Lower leg skin (tissue), 3 donors: ENCODE results near the gene SASH1.

Source experiments
- CTCF ChIP-seq, 3 donors: fragments of 450-650 bp; IDR thresholded peaks; one replicate each; pipeline ENCODE4 v1.5.1; 2016; ENCODE audit warnings: antibody characterized with exemption in 3 of 3, mild to moderate bottlenecking in 3 of 3, moderate library complexity in 2 of 3
- POLR2A ChIP-seq, 2 donors: fragments of 450-650 bp; IDR thresholded peaks; one replicate each; pipeline ENCODE4 v1.6.1; 2016 to 2017; ENCODE audit warnings: antibody characterized with exemption in 2 of 2, mild to moderate bottlenecking in 1 of 2, moderate library complexity in 1 of 2

GRCh38 chr6:148436466-148436865, 93.8 kb downstream of the SASH1 start:
- no peak for TF ChIP-seq POLR2A (IDR thresholded peaks at IDR 0.05)
- no peak for TF ChIP-seq CTCF (IDR thresholded peaks at IDR 0.05)
